ENCODE data around the gene SNHG17.
"Not testable (repeated sequence)": the region's sequence is repeated elsewhere in the genome, so short reads cannot be mapped to it uniquely, and the experiment has no call there.

SNHG17 gene

DNA sequence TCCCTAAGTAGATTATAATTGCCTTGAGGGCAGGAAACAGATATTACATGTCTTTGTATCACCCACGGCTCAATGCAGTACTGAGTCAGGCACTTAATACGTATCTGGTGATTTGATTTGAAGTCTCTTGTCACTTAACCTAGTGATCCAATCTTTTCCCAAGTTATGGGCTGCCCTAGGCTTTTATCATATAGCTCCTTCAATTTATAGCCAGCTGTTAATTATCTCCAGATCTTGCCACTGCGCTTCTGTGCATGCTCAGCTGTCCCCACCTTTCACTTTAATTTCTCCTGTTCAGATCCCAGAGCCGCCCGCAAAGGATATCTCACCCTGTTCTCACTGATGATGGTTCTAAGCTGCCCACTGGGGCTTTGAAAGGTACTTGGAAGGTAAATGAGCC, 41.9 kb downstream of the SNHG17 start:
- H3K9me3 ChIP-seq (replicated peaks; ENCODE audit: low read length): no peaks in the 10 kb centered on the region
- no peak overlapping the region for H3K9ac ChIP-seq (ENCODE audit: low read depth, low read length)
- no peak overlapping the region for H3K4me3 ChIP-seq (ENCODE audit: low read length)
- H3K36me3 ChIP-seq (ENCODE audit: insufficient read depth, low read length): no peaks in the 10 kb centered on the region
- H3K4me1 ChIP-seq (ENCODE audit: control insufficient read depth, insufficient read depth, low read length): peaks cover 8% of the 10 kb centered on the region
- no peak overlapping the region for H3K4me2 ChIP-seq (ENCODE audit: low read length)
- peaks cover 51% of the 10 kb centered on the region for H3K27me3 ChIP-seq (ENCODE audit: control insufficient read depth, insufficient read depth, low read length)

DNA sequence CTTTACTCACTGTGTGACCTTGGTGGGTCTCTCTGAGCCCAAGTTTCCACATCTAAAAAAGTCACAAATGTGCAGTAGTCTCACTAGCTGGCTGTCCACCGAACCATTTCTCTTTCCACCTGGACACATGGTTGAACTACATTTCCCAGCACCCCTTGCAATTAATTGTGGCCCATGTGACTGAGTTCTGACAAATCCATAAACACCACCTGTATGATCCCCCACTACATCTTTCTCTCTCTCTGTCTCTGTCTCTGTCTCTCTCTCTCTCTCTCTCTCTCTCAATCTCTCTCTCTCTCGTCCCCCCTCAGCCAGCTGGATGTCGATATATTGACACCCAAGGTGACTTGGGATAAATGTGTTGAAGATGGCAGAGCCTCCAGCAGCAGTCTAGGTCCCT, 42.8 kb downstream of the SNHG17 start:
- no peaks in the 10 kb centered on the region for H3K9me3 ChIP-seq (replicated peaks; ENCODE audit: low read length)
- H3K4me1 ChIP-seq (ENCODE audit: control insufficient read depth, insufficient read depth, low read length): peaks cover 8% of the 10 kb centered on the region
- no peak overlapping the region for H3K9ac ChIP-seq (ENCODE audit: low read depth, low read length)
- H3K4me3 ChIP-seq (ENCODE audit: low read length): no peak overlapping the region
- peaks cover 54% of the 10 kb centered on the region for H3K27me3 ChIP-seq (ENCODE audit: control insufficient read depth, insufficient read depth, low read length)
- no peaks in the 10 kb centered on the region for H3K36me3 ChIP-seq (ENCODE audit: insufficient read depth, low read length)
- no peak overlapping the region for H3K4me2 ChIP-seq (ENCODE audit: low read length)

DNA sequence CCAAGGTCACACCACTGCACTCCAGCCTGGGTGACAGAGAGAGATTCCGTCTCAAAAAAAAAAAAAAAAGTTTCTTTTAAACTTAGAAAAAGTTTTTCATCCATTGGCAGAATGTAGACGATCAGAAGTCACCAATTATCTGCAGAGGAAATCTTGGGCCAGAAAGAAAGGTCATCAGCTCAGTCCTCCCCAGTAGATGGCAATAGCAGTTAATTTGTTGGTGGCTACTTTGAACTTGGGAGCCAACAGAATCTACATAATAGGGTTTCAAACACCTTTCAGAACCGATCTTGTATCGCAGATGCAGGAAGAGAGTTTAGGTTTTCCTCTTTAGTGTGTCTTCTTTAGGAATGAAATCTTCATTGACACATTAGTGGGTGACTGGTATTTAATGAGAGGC, 47.2 kb downstream of the SNHG17 start:
- H3K36me3 ChIP-seq (ENCODE audit: insufficient read depth, low read length): no peaks in the 10 kb centered on the region
- no peak overlapping the region for H3K9ac ChIP-seq (ENCODE audit: low read depth, low read length)
- H3K27me3 ChIP-seq (ENCODE audit: control insufficient read depth, insufficient read depth, low read length): peaks cover 76% of the 10 kb centered on the region
- no peak overlapping the region for H3K4me3 ChIP-seq (ENCODE audit: low read length)
- H3K4me2 ChIP-seq (ENCODE audit: low read length): no peak overlapping the region
- no peaks in the 10 kb centered on the region for H3K4me1 ChIP-seq (ENCODE audit: control insufficient read depth, insufficient read depth, low read length)
- H3K9me3 ChIP-seq (replicated peaks; ENCODE audit: low read length): no peaks in the 10 kb centered on the region

DNA sequence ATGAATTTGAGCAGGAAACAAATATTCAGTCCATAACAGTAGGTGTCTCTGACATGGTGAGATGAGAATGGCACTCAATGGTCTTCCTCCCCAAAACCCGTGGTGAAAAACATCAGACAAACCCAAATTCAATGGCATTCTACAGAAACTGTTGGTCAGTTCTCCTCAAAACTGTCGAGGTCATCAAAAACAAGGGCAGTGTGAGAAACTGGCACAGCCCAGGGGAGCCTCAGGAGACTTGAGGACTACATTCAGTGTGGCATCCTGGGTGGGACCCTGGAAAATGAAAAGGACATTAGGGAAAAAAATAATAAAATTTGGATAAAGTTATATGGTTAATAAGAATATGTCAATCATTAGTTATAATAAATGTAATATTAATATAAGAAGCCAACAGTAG, 48.3 kb downstream of the SNHG17 start:
- no peak overlapping the region for H3K4me2 ChIP-seq (ENCODE audit: low read length)

DNA sequence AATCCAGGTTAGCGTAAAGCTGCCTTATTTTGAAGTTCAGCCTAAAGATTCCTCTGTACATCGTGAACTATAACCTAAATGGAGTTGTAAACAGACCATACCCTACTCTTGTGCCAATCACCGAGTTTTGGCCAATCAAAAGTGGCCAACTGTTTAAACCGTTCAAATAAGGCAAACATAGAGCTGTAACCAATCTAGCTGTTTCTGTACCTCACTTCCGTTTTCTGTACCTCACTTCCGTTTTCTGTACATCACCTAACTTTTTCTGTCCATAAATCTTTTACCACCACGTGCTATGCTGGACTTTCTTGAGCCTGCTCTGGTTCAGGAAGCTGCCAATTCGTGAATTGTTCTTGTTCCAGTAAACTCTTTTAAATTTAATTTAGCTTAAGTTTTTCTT, 49.1 kb downstream of the SNHG17 start:
- Histone ChIP-seq H3K4me3 (ENCODE audit: low read length) (no peak overlapping the region), H3K27me3 (ENCODE audit: control insufficient read depth, insufficient read depth, low read length) (peaks cover 76% of the 10 kb centered on the region)

More for the DNA sequence above, 48.3 kb downstream of the SNHG17 start:
- Histone ChIP-seq H3K4me1 (ENCODE audit: control insufficient read depth, insufficient read depth, low read length) (no peaks in the 10 kb centered on the region), H3K9me3 (replicated peaks; ENCODE audit: low read length) (no peaks in the 10 kb centered on the region), H3K9ac (ENCODE audit: low read depth, low read length) (no peak overlapping the region), H3K36me3 (ENCODE audit: insufficient read depth, low read length) (no peaks in the 10 kb centered on the region), H3K27me3 (ENCODE audit: control insufficient read depth, insufficient read depth, low read length) (peaks cover 75% of the 10 kb centered on the region), H3K4me3 (ENCODE audit: low read length) (no peak overlapping the region)

DNA sequence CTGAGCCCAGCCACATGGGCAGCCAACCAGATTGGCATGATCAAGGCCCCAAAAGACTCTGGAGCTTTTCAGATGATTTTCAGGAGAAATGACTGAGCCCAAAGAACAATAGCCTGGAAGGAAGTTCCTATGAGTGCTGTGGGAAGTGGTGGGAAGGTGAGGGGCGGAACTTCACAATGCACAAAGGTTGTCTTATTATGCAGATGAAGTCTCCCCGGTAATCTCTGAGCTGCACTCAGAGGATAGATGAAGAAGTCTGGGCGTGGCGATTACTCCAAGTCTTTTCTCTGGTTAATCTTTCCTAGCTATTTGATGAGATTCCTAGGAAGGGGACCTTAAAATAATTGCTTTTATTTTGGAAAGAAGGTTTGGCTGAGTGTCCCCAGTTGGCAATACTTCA, 52.0 kb downstream of the SNHG17 start:
- no peaks in the 10 kb centered on the region for H3K9me3 ChIP-seq (replicated peaks; ENCODE audit: low read length)
- H3K4me1 ChIP-seq (ENCODE audit: control insufficient read depth, insufficient read depth, low read length): no peaks in the 10 kb centered on the region
- no peaks in the 10 kb centered on the region for H3K36me3 ChIP-seq (ENCODE audit: insufficient read depth, low read length)
- H3K4me2 ChIP-seq (ENCODE audit: low read length): no peak overlapping the region
- H3K9ac ChIP-seq (ENCODE audit: low read depth, low read length): no peak overlapping the region
- H3K4me3 ChIP-seq (ENCODE audit: low read length): no peak overlapping the region
- peaks cover 54% of the 10 kb centered on the region for H3K27me3 ChIP-seq (ENCODE audit: control insufficient read depth, insufficient read depth, low read length)

More for the DNA sequence above, 49.1 kb downstream of the SNHG17 start:
- Histone ChIP-seq H3K36me3 (ENCODE audit: insufficient read depth, low read length) (no peaks in the 10 kb centered on the region), H3K4me2 (ENCODE audit: low read length) (no peak overlapping the region), H3K9me3 (replicated peaks; ENCODE audit: low read length) (no peaks in the 10 kb centered on the region), H3K4me1 (ENCODE audit: control insufficient read depth, insufficient read depth, low read length) (no peaks in the 10 kb centered on the region), H3K9ac (ENCODE audit: low read depth, low read length) (no peak overlapping the region)

DNA sequence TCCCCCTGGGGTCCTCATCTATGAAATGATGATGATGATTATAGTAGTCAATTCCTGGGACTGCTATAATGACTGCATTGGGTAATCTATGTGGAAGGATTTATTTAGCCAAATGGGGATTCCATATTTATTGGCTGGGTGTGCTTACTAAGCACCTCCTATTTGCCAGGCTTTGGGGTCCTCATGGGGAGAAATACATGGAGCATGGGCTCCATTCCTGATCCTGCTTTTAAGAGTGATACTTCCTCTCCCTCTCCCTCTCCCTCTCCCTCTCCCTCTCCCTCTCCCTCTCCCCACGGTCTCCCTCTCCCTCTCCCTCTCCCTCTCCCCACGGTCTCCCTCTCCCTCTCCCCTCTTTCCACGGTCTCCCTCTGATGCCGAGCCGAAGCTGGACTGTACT, 57.3 kb downstream of the SNHG17 start:
- not testable (repeated sequence) for H3K9ac ChIP-seq (ENCODE audit: low read depth, low read length); H3K9me3 ChIP-seq (replicated peaks; ENCODE audit: low read length); H3K4me1 ChIP-seq (ENCODE audit: control insufficient read depth, insufficient read depth, low read length); H3K36me3 ChIP-seq (ENCODE audit: insufficient read depth, low read length); H3K4me3 ChIP-seq (ENCODE audit: low read length); H3K4me2 ChIP-seq (ENCODE audit: low read length)
- H3K27me3 ChIP-seq (ENCODE audit: control insufficient read depth, insufficient read depth, low read length): peaks cover 52% of the 10 kb centered on the region

DNA sequence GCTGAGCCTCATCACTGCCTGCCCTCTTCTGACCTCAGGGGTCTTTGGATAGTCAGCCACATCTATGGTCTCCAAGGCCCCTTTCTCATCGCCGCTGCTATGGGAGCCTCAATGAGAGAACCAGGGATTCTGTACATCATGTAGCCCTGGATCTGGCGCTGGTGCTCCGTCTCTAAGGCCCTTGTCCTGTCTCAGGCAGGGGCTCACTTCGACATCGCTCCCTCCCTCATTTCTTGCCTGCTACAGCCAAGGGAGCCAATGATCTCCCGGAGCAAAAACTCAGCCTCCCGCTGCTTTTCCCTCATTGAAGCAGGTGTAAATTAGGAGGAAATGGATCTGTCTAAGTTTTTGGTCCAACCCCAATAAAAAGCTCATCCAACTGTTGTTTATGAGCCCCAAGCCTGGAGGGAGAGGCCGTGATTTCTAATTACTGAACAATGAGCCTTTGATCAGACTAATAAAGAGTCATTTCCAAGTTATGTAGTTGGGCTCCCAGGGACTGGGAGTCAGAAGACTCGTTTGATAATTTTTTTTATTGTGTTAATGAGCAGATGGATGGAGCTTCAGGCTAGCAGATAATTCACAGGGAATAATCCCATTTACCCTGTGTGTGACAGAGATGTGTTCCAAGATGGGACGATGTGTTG, 58.0 kb downstream of the SNHG17 start:
- no peak overlapping the region for H3K4me3 ChIP-seq (ENCODE audit: low read length)
- H3K36me3 ChIP-seq (ENCODE audit: insufficient read depth, low read length): no peaks in the 10 kb centered on the region
- no peak overlapping the region for H3K4me2 ChIP-seq (ENCODE audit: low read length)
- no peaks in the 10 kb centered on the region for H3K4me1 ChIP-seq (ENCODE audit: control insufficient read depth, insufficient read depth, low read length)
- peaks cover 49% of the 10 kb centered on the region for H3K27me3 ChIP-seq (ENCODE audit: control insufficient read depth, insufficient read depth, low read length)
- H3K9ac ChIP-seq (ENCODE audit: low read depth, low read length): no peak overlapping the region
- H3K9me3 ChIP-seq (replicated peaks; ENCODE audit: low read length): no peaks in the 10 kb centered on the region

DNA sequence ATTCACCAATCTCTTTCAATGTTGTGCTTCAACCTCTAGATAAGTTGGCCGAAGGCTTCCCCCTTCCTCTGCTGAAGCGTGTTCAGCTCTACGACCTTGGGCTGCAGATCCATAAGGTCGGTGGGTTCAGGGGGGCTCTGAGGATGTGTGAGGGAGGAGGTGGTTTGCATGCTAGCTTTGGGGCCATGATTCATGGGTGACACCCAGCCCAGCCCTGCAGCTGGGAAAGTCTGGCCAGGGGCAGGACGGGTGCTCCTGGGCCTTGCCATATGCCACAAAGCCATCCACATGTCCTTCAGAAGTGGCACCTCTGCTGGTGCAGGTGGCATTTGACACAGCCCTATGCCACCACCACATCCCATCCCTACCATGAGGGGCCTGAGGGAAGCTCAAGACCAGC, 61.2 kb downstream of the SNHG17 start:
- Histone ChIP-seq H3K4me2 (ENCODE audit: low read length) (no peak overlapping the region), H3K9ac (ENCODE audit: low read depth, low read length) (no peak overlapping the region), H3K27me3 (ENCODE audit: control insufficient read depth, insufficient read depth, low read length) (peaks cover 67% of the 10 kb centered on the region), H3K9me3 (replicated peaks; ENCODE audit: low read length) (no peaks in the 10 kb centered on the region), H3K36me3 (ENCODE audit: insufficient read depth, low read length) (no peaks in the 10 kb centered on the region), H3K4me1 (ENCODE audit: control insufficient read depth, insufficient read depth, low read length) (no peaks in the 10 kb centered on the region), H3K4me3 (ENCODE audit: low read length) (no peak overlapping the region)

DNA sequence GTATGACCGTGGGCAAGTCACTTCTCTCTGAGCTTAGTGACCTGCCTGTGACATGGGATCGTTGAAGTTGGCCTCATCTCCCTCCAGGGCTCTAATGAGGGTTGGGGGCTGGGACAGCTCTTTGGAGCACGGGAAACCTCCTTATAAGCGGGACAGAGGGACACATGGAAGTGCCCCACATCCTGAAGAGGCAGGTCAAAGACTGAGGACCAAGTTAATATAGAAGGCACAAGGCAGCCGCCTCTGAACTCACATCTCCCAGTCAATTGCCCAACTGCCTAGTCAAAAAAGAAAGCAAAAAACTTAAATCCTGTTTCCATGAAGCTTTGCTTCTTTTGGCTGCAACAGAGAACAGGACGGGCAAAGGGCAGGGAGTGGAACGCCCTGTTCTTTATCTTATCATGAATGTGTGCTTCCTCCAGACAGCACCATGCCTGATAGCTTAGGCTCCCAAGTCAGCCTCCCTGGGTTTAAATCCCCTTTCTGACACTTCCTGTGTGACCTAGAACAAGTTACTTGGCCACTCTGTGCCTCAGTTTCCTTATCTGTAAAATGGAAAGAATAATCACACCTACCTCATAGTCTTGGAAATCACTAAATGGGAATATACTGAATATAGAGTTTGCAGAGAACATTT, 61.8 kb downstream of the SNHG17 start:
- H3K9ac ChIP-seq (ENCODE audit: low read depth, low read length): no peak overlapping the region

DNA sequence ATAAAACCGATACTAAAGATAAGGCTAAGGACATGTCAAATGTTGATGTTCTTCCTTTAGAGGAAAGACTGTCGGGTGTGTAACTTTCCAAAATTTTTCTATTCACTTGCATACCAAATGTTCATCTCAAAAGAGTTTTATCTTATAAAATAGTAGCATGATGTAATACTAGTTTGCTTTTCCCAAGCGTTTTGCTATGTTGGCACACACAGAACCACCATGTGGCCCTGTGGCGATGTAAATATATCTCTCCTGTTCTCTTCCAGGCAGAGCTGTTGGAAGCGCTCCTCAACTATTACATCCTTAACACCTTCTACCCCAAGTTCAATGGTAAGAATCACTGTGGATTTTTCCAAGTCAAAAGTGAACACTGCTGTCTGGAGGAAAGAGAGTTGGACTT, 62.3 kb downstream of the SNHG17 start:
- no peaks in the 10 kb centered on the region for H3K36me3 ChIP-seq (ENCODE audit: insufficient read depth, low read length)
- no peaks in the 10 kb centered on the region for H3K4me1 ChIP-seq (ENCODE audit: control insufficient read depth, insufficient read depth, low read length)
- H3K4me3 ChIP-seq (ENCODE audit: low read length): no peak overlapping the region
- H3K4me2 ChIP-seq (ENCODE audit: low read length): no peak overlapping the region
- no peak overlapping the region for H3K9ac ChIP-seq (ENCODE audit: low read depth, low read length)
- no peaks in the 10 kb centered on the region for H3K9me3 ChIP-seq (replicated peaks; ENCODE audit: low read length)
- H3K27me3 ChIP-seq (ENCODE audit: control insufficient read depth, insufficient read depth, low read length): peaks cover 71% of the 10 kb centered on the region

More for the DNA sequence above, 61.8 kb downstream of the SNHG17 start:
- Histone ChIP-seq H3K36me3 (ENCODE audit: insufficient read depth, low read length) (no peaks in the 10 kb centered on the region), H3K4me3 (ENCODE audit: low read length) (no peak overlapping the region), H3K4me2 (ENCODE audit: low read length) (no peak overlapping the region), H3K27me3 (ENCODE audit: control insufficient read depth, insufficient read depth, low read length) (peaks cover 71% of the 10 kb centered on the region), H3K9me3 (replicated peaks; ENCODE audit: low read length) (no peaks in the 10 kb centered on the region), H3K4me1 (ENCODE audit: control insufficient read depth, insufficient read depth, low read length) (no peaks in the 10 kb centered on the region)

Measured in skeletal muscle satellite cell (primary cell).